Activated naive CD8-positive, alpha-beta T cell treated with anti-CD3 and anti-CD28 coated beads, Interleukin-2, amount 50 U/mL, for 16 hours (primary cell): ENCODE data around the gene DLX2.
"Not testable (repeated sequence)": the region's sequence is repeated elsewhere in the genome, so short reads cannot be mapped to it uniquely, and the experiment has no call there.

Source experiments
- DNase-seq: peaks from one replicate; pipeline ENCODE4 v3.0.0-alpha.2; 2020; ENCODE audit warnings: low read depth, low spot score

DLX2 gene

GRCh38 chr2:172102391-172103359, at the start of gene DLX2:
TSS of gene DLX2 (minus strand) at chr2:172102900. CDS start at chr2:172102538, 362 bp downstream.
- DNase-seq, result no peak

GRCh38 chr2:172147944-172148650, 45.4 kb upstream of the DLX2 start:
- no peak for DNase-seq

GRCh38 chr2:172143817-172144216, 41.1 kb upstream of the DLX2 start:
- no peak for DNase-seq

GRCh38 chr2:172138727-172139126, 36.0 kb upstream of the DLX2 start:
- not testable (repeated sequence) for DNase-seq

- no peak for DNase-seq
These were observed 35.2 kb upstream of the DLX2 start for GRCh38 chr2:172137943-172138342.

GRCh38 chr2:172137109-172137508, 34.4 kb upstream of the DLX2 start:
- no peak for DNase-seq

- DNase-seq, result no peak
These were observed 32.7 kb upstream of the DLX2 start for GRCh38 chr2:172135446-172135845.

- DNase-seq, result no peak
These were observed 31.6 kb upstream of the DLX2 start for GRCh38 chr2:172134270-172134669.

- DNase-seq, result no peak
These were observed 29.2 kb upstream of the DLX2 start for GRCh38 chr2:172131713-172132555.

GRCh38 chr2:172129404-172129803, 26.7 kb upstream of the DLX2 start:
- DNase-seq, result no peak

GRCh38 chr2:172128484-172128883, 25.8 kb upstream of the DLX2 start:
- DNase-seq, result no peak

GRCh38 chr2:172120118-172120517, 17.4 kb upstream of the DLX2 start:
- no peak for DNase-seq

GRCh38 chr2:172119089-172119488, 16.4 kb upstream of the DLX2 start:
- no peak for DNase-seq

GRCh38 chr2:172116107-172116506, 13.4 kb upstream of the DLX2 start:
- DNase-seq, result no peak

GRCh38 chr2:172114579-172114978, 11.9 kb upstream of the DLX2 start:
- no peak for DNase-seq

- not testable (repeated sequence) for DNase-seq
These were observed 11.5 kb upstream of the DLX2 start for GRCh38 chr2:172114176-172114575.

GRCh38 chr2:172113617-172114016, 10.9 kb upstream of the DLX2 start:
- no peak for DNase-seq

GRCh38 chr2:172109988-172110811, 7.5 kb upstream of the DLX2 start:
- no peak for DNase-seq

- DNase-seq, result no peak
These were observed 6.7 kb upstream of the DLX2 start for GRCh38 chr2:172109256-172109987.

- DNase-seq, result no peak
These were observed 5.9 kb upstream of the DLX2 start for GRCh38 chr2:172108587-172108930.
